IMR-90 (cell line): Measurements from ENCODE around the gene WHRN. TPM values are rescaled to one million over a fixed set of nuclear protein-coding genes. Genes with fewer than 3 reads are reported as not detected.

ENCODE experiments used
- ATAC-seq: fragments of 200-7000 bp; cut with Tn5 transposase; 2 replicates; pipeline ENCODE4 v1.9.1; 2020; ENCODE audit warnings: low read depth, mild to moderate bottlenecking, moderate library complexity
- BruUV-seq: library from RNA; stranded (reverse); fragments of 400-500 nt; replicated peaks from 2 replicates; lab custom pipeline; 2021; lab: Mats Ljungman, UMichigan
- CTCF ChIA-PET: fragments of 300-600 bp; formaldehyde crosslinking; extraction: SDS; loops from one replicate; lab custom pipeline; 2021; ENCODE audit warnings: antibody characterized with exemption; lab: Yijun Ruan, JAX
- POLR2A ChIA-PET: fragments of 300-600 bp; sonication (Branson Sonifier 250); formaldehyde crosslinking; loops from one replicate; lab custom pipeline; 2022; ENCODE audit warnings: antibody characterized with exemption; ENCODE audit not compliant: unreplicated experiment; lab: Charles Lee
- DNase-seq: peaks from one replicate; pipeline ENCODE4 v3.0.0; 2013
- H2AFZ ChIP-seq: replicated peaks from 2 replicates; pipeline ENCODE3; 2013; ENCODE audit warnings: low read length, mild to moderate bottlenecking; ENCODE audit not compliant: poor library complexity
- H2AK5ac ChIP-seq: 2 replicates; pipeline ENCODE4 v1.6.1; 2013; ENCODE audit warnings: low read depth, low read length, inconsistent platforms
- H2AK9ac ChIP-seq: replicated peaks from 2 replicates; pipeline ENCODE3; 2013; ENCODE audit warnings: mild to moderate bottlenecking, low read depth, low read length, moderate library complexity; ENCODE audit not compliant: poor library complexity
- H2BK120ac ChIP-seq: 2 replicates; pipeline ENCODE4 v1.6.1; 2013; ENCODE audit warnings: low read depth, low read length, inconsistent platforms
- H2BK15ac ChIP-seq: 3 replicates; pipeline ENCODE4 v1.6.1; 2013; ENCODE audit warnings: low read depth, low read length, inconsistent platforms
- H2BK20ac ChIP-seq: 2 replicates; pipeline ENCODE4 v1.6.1; 2013; ENCODE audit warnings: low read depth, mild to moderate bottlenecking, inconsistent platforms, low read length, moderate library complexity
- H2BK5ac ChIP-seq: 2 replicates; pipeline ENCODE4 v1.6.1; 2013; ENCODE audit warnings: mild to moderate bottlenecking, low read depth, low read length, inconsistent platforms; ENCODE audit not compliant: poor library complexity, severe bottlenecking
- H3K14ac ChIP-seq: replicated peaks from 2 replicates; pipeline ENCODE4 v1.6.1; 2013; ENCODE audit warnings: low read depth, low read length, inconsistent platforms
- H3K18ac ChIP-seq: 2 replicates; pipeline ENCODE4 v1.6.1; 2013; ENCODE audit warnings: low read depth, low read length, control low read depth
- H3K23ac ChIP-seq: 2 replicates; pipeline ENCODE4 v1.6.1; 2013; ENCODE audit warnings: low read depth, low read length, inconsistent platforms
- H3K27ac ChIP-seq: 2 replicates; pipeline ENCODE4 v1.5.1; 2013; ENCODE audit warnings: mild to moderate bottlenecking, control low read depth, low read length; ENCODE audit not compliant: insufficient read depth
- H3K27me3 ChIP-seq: 2 replicates; pipeline ENCODE4 v1.6.1; 2013; ENCODE audit warnings: low read length; ENCODE audit not compliant: control insufficient read depth, insufficient read depth
- H3K36me3 ChIP-seq: 2 replicates; pipeline ENCODE4 v1.6.1; 2013; ENCODE audit warnings: low read length, mixed read lengths; ENCODE audit not compliant: control insufficient read depth, insufficient read depth
- H3K4ac ChIP-seq: 2 replicates; pipeline ENCODE4 v1.6.1; 2013; ENCODE audit warnings: low read depth, low read length, inconsistent platforms
- H3K4me1 ChIP-seq: 2 replicates; pipeline ENCODE4 v1.6.1; 2013; ENCODE audit warnings: low read length, mixed read lengths; ENCODE audit not compliant: control insufficient read depth, insufficient read depth
- H3K4me2 ChIP-seq: 2 replicates; pipeline ENCODE4 v1.6.1; 2013; ENCODE audit warnings: low read depth, mild to moderate bottlenecking, control low read depth, low read length, moderate library complexity
- H3K4me3 ChIP-seq: 2 replicates; pipeline ENCODE4 v1.5.1; 2013; ENCODE audit warnings: low read depth, mild to moderate bottlenecking, control low read depth, low read length, moderate library complexity; ENCODE audit not compliant: insufficient read depth
- H3K56ac ChIP-seq: 2 replicates; pipeline ENCODE4 v1.6.1; 2013; ENCODE audit warnings: low read length, inconsistent platforms; ENCODE audit not compliant: insufficient read depth; ENCODE audit errors: extremely low read depth
- H3K79me1 ChIP-seq, 2 experiments: 2 replicates each; pipeline ENCODE4 v1.6.1; 2013; ENCODE audit warnings: low read length in 2 of 2, inconsistent platforms in 1 of 2, low read depth in 1 of 2
- H3K9ac ChIP-seq: 2 replicates; pipeline ENCODE4 v1.6.1; 2013; ENCODE audit warnings: low read depth, low read length, control low read depth
- H3K9me1 ChIP-seq: 2 replicates; pipeline ENCODE4 v1.6.1; 2013; ENCODE audit warnings: low read length, inconsistent platforms; ENCODE audit not compliant: insufficient read depth
- H3K9me3 ChIP-seq: 2 replicates; pipeline ENCODE4 v1.6.1; 2013; ENCODE audit warnings: low read length; ENCODE audit not compliant: control insufficient read depth, insufficient read depth
- H4K20me1 ChIP-seq: 2 replicates; pipeline ENCODE4 v1.6.1; 2013; ENCODE audit warnings: low read length, inconsistent platforms; ENCODE audit not compliant: insufficient read depth
- H4K5ac ChIP-seq: 2 replicates; pipeline ENCODE4 v1.6.1; 2013; ENCODE audit warnings: mild to moderate bottlenecking, low read depth, low read length, control low read depth
- H4K8ac ChIP-seq, 2 experiments: 2 replicates each; pipeline ENCODE4 v1.6.1; 2013; ENCODE audit warnings: low read depth in 2 of 2, low read length in 2 of 2, control low read depth in 1 of 2, inconsistent platforms in 1 of 2
- H4K91ac ChIP-seq: 2 replicates; pipeline ENCODE4 v1.6.1; 2013; ENCODE audit warnings: low read depth, low read length, inconsistent platforms; ENCODE audit not compliant: insufficient read depth
- BHLHE40 ChIP-seq: fragments of 150-350 bp; IDR thresholded peaks from 2 replicates; pipeline ENCODE4 v1.6.1; 2016; ENCODE audit warnings: mild to moderate bottlenecking, low read depth, low read length
- CEBPB ChIP-seq: IDR thresholded peaks from 2 replicates; pipeline ENCODE4 v1.6.1; 2012; ENCODE audit warnings: low read depth, low read length, improper control_type of control experiment
- FOS ChIP-seq: fragments of 150-350 bp; IDR thresholded peaks from 2 replicates; pipeline ENCODE4 v1.6.1; 2016; ENCODE audit warnings: low read depth, low read length
- MAFK ChIP-seq: IDR thresholded peaks from 2 replicates; pipeline ENCODE4 v1.6.1; 2012; ENCODE audit warnings: low read depth, low read length, improper control_type of control experiment
- MAZ ChIP-seq: IDR thresholded peaks from 2 replicates; pipeline ENCODE4 v1.6.1; 2012; ENCODE audit warnings: low read depth, mild to moderate bottlenecking, low read length, improper control_type of control experiment, moderate library complexity, borderline replicate concordance
- MXI1 ChIP-seq: IDR thresholded peaks from 2 replicates; pipeline ENCODE4 v1.6.1; 2012; ENCODE audit warnings: low read depth, mild to moderate bottlenecking, low read length, moderate library complexity, borderline replicate concordance
- NFE2L2 ChIP-seq: fragments of 150-350 bp; IDR thresholded peaks from 2 replicates; pipeline ENCODE4 v1.6.1; 2016; ENCODE audit warnings: low read depth, mild to moderate bottlenecking, low read length
- POLR2A ChIP-seq: IDR thresholded peaks from 2 replicates; pipeline ENCODE4 v1.6.1; 2012; ENCODE audit warnings: mild to moderate bottlenecking, low read depth, low read length
- RAD21 ChIP-seq: IDR thresholded peaks from 2 replicates; pipeline ENCODE4 v1.6.1; 2012; ENCODE audit warnings: low read length, improper control_type of control experiment
- RCOR1 ChIP-seq: IDR thresholded peaks from 2 replicates; pipeline ENCODE4 v1.6.1; 2012; ENCODE audit warnings: mild to moderate bottlenecking, low read length, improper control_type of control experiment; ENCODE audit not compliant: insufficient replicate concordance
- RFX5 ChIP-seq: IDR thresholded peaks from 2 replicates; pipeline ENCODE4 v1.8.0; 2012; ENCODE audit warnings: low read depth, mild to moderate bottlenecking, low read length, moderate library complexity
- SMC3 ChIP-seq: fragments of 150-350 bp; IDR thresholded peaks from 2 replicates; pipeline ENCODE4 v1.6.1; 2016; ENCODE audit warnings: low read depth, mild to moderate bottlenecking, antibody characterized with exemption, low read length, moderate library complexity
- WGBS, 2 experiments: methylation state at CpG; one replicate each; pipeline versions ENCODE4 v1.1.5 to v1.1.7; 2013; ENCODE audit warnings: missing lambda C conversion rate in 2 of 2; ENCODE audit not compliant: insufficient read length in 1 of 2; ENCODE audit errors: extremely low coverage in 2 of 2; 5-methylcytosine and 5-hydroxymethylcytosine counted together
- dilution Hi-C: fragments of 300-500 bp; cut with HindIII; formaldehyde crosslinking; loops from one replicate; pipeline ENCODE4 v1.14.3; 2018; ENCODE audit warnings: low sequenced_read_pairs; ENCODE audit not compliant: unreplicated experiment
- in situ Hi-C: fragments of 300-500 bp; cut with MboI; formaldehyde crosslinking; loops from 3 replicates; pipeline ENCODE4 v1.14.3; 2019; ENCODE audit warnings: low sequenced_read_pairs, inconsistent platforms, mixed read lengths
- intact Hi-C: fragments of 100-400 bp; cut with micrococcal nuclease; formaldehyde crosslinking; loops from 2 replicates; pipeline ENCODE4 v1.10.0; 2022
- polyA plus RNA-seq, 3 experiments: library from polyadenylated mRNA; depleted of rRNA; stranded (reverse); fragments of >200 nt; gene quantifications; 2 replicates each; pipeline ENCODE4 v1.2.3, GENCODE V29; 2012; ENCODE audit warnings: low replicate concordance in 1 of 3
- total RNA-seq: library from RNA; depleted of rRNA; stranded (reverse); fragments of >200 nt; gene quantifications from 2 replicates; pipeline ENCODE4 v1.2.3, GENCODE V29; 2012
- TF ChIP-seq, protein P1 (sequence below): fragments of 150-350 bp; IDR thresholded peaks from 2 replicates; pipeline ENCODE4 v1.6.1; 2017; ENCODE audit warnings: mild to moderate bottlenecking, antibody characterized with exemption, low read length, low read depth
- TF ChIP-seq, protein P2 (sequence below): fragments of 150-350 bp; IDR thresholded peaks from 2 replicates; pipeline ENCODE4 v1.6.1; 2016; ENCODE audit warnings: low read depth, mild to moderate bottlenecking, low read length, moderate library complexity, borderline replicate concordance

WHRN gene
- total and polyA plus RNA-seq, 2 of the 4 experiments (the other 2 are of a cell fraction) = 0.18 to 2.6 TPM

DNA sequence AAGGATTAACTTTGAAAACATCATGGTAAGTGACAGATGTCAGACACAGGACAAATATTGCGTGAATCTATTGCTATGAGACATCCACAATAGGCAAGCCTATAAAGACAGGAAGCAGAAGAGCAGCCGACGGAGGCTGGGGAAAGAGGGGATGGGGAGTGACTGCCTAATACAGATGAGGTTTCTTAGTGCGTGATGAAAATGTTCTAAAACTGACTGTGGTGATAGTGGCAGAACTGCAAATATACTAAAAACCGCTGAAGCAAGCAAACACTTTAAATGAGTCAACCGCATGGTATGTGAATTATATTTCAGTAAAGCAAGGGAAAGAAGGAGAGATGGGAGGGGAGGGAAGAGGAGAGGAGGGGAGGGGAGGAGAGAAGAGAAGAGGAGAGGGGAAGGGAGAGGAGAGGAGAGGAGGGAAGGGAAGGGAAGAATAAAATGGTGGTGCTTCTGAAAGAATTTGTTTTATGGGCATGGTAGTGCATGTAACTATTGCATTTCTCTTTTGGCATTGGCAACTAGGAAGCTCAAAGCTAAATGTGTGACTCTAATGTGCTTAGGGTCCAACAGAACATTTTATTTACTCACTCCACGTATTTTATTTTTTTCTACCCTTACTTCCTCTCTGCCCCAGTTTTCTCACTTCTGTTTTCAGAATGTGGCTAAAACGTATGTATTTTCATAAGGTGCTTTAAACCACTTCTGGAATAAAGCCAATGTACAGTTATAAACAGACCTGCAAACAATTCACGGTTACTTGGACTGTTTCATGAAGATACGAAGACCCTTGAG is 138.7 kb downstream of the WHRN start (continued):
- TF ChIP-seq MXI1 = no peak
- TF ChIP-seq, protein P1, sequence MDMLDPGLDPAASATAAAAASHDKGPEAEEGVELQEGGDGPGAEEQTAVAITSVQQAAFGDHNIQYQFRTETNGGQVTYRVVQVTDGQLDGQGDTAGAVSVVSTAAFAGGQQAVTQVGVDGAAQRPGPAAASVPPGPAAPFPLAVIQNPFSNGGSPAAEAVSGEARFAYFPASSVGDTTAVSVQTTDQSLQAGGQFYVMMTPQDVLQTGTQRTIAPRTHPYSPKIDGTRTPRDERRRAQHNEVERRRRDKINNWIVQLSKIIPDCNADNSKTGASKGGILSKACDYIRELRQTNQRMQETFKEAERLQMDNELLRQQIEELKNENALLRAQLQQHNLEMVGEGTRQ = no peak
- TF ChIP-seq MAZ = peak; percentile 44; the same call in 1 of the 2 replicates
- TF ChIP-seq RFX5 = no peak

DNA sequence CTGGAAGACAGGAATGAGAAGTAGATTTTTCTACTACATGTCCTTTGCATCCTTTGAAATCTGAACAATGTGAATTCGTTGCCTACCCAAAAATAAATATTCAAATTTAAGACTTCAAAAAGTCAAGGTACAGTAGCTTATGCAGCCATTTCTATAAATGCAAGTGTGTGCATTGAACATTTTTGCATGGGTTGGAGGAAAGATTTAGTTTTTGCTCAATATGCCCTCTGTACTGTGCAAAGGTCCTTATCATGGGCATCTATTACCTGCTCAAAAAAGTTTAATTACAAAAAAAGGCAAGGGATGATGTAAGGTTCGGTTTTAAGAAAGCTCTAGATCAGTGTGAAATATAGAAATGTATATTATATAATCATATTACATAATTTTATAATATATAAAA is 140.1 kb downstream of the WHRN start:
- Histone ChIP-seq H3K27me3 (no peaks in the 10 kb centered on the region), H2BK5ac (no peak overlapping the region), H3K9me3 (no peaks in the 10 kb centered on the region), H3K23ac (no peak overlapping the region), H2AK9ac (no peak overlapping the region), H4K5ac (no peak overlapping the region), H4K20me1 (no peaks in the 10 kb centered on the region; the same call in 1 of the 2 replicates), H3K14ac (no peak overlapping the region), H2AFZ (no peak overlapping the region), H3K4ac (no peak overlapping the region), H3K4me2 (no peak overlapping the region), H3K9me1 (peaks cover 20% of the 10 kb centered on the region), H3K18ac (no peak overlapping the region), H3K4me3 (no peak overlapping the region), H3K79me1 (peaks cover 6 to 13% of the 10 kb centered on the region in 2 experiments), H4K8ac (no peak overlapping the region), H2BK20ac (no peak overlapping the region), H3K56ac (no peak overlapping the region), H3K4me1 (peaks cover 16% of the 10 kb centered on the region), H2BK120ac (no peak overlapping the region), H2AK5ac (no peak overlapping the region), H4K91ac (no peak overlapping the region), H3K9ac (no peak overlapping the region), H2BK15ac (no peak overlapping the region), H3K36me3 (peaks cover 49% of the 10 kb centered on the region), H3K27ac (no peak overlapping the region)
- intact Hi-C loops = no loop called here
- in situ Hi-C loops = no loop called here
- dilution Hi-C loops = no loop called here
- CTCF ChIA-PET = interaction anchor here (1.1 kb wide), 1 partner anchor 14 kb away, joined by 6 read pairs; no protein-coding TSS in a partner anchor
- no TSS peak for BruUV-seq
- no CpG with 5 or more reads among the region's 2 CpGs for WGBS, 2 experiments
- ATAC-seq (no peak), DNase-seq (no peak)
- POLR2A ChIA-PET = no interaction called here
- TF ChIP-seq, protein P2, sequence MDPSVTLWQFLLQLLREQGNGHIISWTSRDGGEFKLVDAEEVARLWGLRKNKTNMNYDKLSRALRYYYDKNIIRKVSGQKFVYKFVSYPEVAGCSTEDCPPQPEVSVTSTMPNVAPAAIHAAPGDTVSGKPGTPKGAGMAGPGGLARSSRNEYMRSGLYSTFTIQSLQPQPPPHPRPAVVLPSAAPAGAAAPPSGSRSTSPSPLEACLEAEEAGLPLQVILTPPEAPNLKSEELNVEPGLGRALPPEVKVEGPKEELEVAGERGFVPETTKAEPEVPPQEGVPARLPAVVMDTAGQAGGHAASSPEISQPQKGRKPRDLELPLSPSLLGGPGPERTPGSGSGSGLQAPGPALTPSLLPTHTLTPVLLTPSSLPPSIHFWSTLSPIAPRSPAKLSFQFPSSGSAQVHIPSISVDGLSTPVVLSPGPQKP = no peak
- TF ChIP-seq BHLHE40 (no peak), SMC3 (no peak), MAFK (no peak), POLR2A (no peak), NFE2L2 (no peak), CEBPB (no peak), MXI1 (no peak), FOS (no peak), RAD21 (no peak), RCOR1 (no peak)
- TF ChIP-seq, protein P1 = no peak
